Measurements from ENCODE around the gene GRID2.
"Not testable (repeated sequence)": the region's sequence is repeated elsewhere in the genome, so short reads cannot be mapped to it uniquely, and the experiment has no call there.

Gene GRID2

GRCh38 chr4:92265798-92266197 lies 38.0 kb upstream of the GRID2 start:
- H3K27ac ChIP-seq: no peak overlapping the region

GRCh38 chr4:92266521-92266920 lies 37.2 kb upstream of the GRID2 start:
- Histone ChIP-seq H3K36me3 (no peaks in the 10 kb centered on the region), H3K9me3 (ENCODE audit: severe bottlenecking) (no peaks in the 10 kb centered on the region), H3K27ac (no peak overlapping the region), H3K27me3 (ENCODE audit: insufficient read depth, low read depth, severe bottlenecking) (no peaks in the 10 kb centered on the region), H3K4me3 (ENCODE audit: low read depth, low read length) (no peak overlapping the region)
- TF ChIP-seq CTCF (IDR thresholded peaks at IDR 0.05; ENCODE audit: low read depth, low read length): no peak
- DNase-seq: no peak

More at GRCh38 chr4:92265798-92266197, 38.0 kb upstream of the GRID2 start:
- H3K4me3 ChIP-seq (ENCODE audit: low read depth, low read length): no peak overlapping the region
- DNase-seq: no peak
- H3K36me3 ChIP-seq: no peaks in the 10 kb centered on the region
- H3K9me3 ChIP-seq (ENCODE audit: severe bottlenecking): no peaks in the 10 kb centered on the region
- TF ChIP-seq CTCF (IDR thresholded peaks at IDR 0.05; ENCODE audit: low read depth, low read length): no peak
- H3K27me3 ChIP-seq (ENCODE audit: insufficient read depth, low read depth, severe bottlenecking): no peaks in the 10 kb centered on the region

- no peak for TF ChIP-seq CTCF (IDR thresholded peaks at IDR 0.05; ENCODE audit: low read depth, low read length)
These were observed 35.1 kb upstream of the GRID2 start for GRCh38 chr4:92268642-92269041.

GRCh38 chr4:92270908-92271307 lies 32.9 kb upstream of the GRID2 start:
- no peaks in the 10 kb centered on the region for H3K9me3 ChIP-seq (ENCODE audit: severe bottlenecking)
- H3K4me3 ChIP-seq (ENCODE audit: low read depth, low read length): no peak overlapping the region
- DNase-seq: no peak
- peak; percentile 59; the same call in 1 of the 2 replicates for TF ChIP-seq CTCF (IDR thresholded peaks at IDR 0.05; ENCODE audit: low read depth, low read length)
- H3K27me3 ChIP-seq (ENCODE audit: insufficient read depth, low read depth, severe bottlenecking): no peaks in the 10 kb centered on the region
- H3K36me3 ChIP-seq: no peaks in the 10 kb centered on the region
- no peak overlapping the region for H3K27ac ChIP-seq

More at GRCh38 chr4:92268642-92269041, 35.1 kb upstream of the GRID2 start:
- Histone ChIP-seq H3K4me3 (ENCODE audit: low read depth, low read length) (no peak overlapping the region), H3K27me3 (ENCODE audit: insufficient read depth, low read depth, severe bottlenecking) (no peaks in the 10 kb centered on the region), H3K9me3 (ENCODE audit: severe bottlenecking) (no peaks in the 10 kb centered on the region), H3K36me3 (no peaks in the 10 kb centered on the region), H3K27ac (no peak overlapping the region)
- DNase-seq: no peak

- H3K27me3 ChIP-seq (ENCODE audit: insufficient read depth, low read depth, severe bottlenecking); H3K9me3 ChIP-seq (ENCODE audit: severe bottlenecking); H3K36me3 ChIP-seq; H3K27ac ChIP-seq; H3K4me3 ChIP-seq (ENCODE audit: low read depth, low read length); DNase-seq: not testable (repeated sequence)
These were observed 32.2 kb upstream of the GRID2 start for GRCh38 chr4:92271551-92271950.

- not testable (repeated sequence) for H3K27ac ChIP-seq
These were observed 26.5 kb upstream of the GRID2 start for GRCh38 chr4:92277057-92277881.

GRCh38 chr4:92279296-92279695 lies 24.5 kb upstream of the GRID2 start:
- no peak for DNase-seq
- Histone ChIP-seq H3K4me3 (ENCODE audit: low read depth, low read length) (no peak overlapping the region), H3K27me3 (ENCODE audit: insufficient read depth, low read depth, severe bottlenecking) (no peaks in the 10 kb centered on the region), H3K36me3 (no peaks in the 10 kb centered on the region), H3K9me3 (ENCODE audit: severe bottlenecking) (no peaks in the 10 kb centered on the region), H3K27ac (no peak overlapping the region)
- no peak for TF ChIP-seq CTCF (IDR thresholded peaks at IDR 0.05; ENCODE audit: low read depth, low read length)

More at GRCh38 chr4:92277057-92277881, 26.5 kb upstream of the GRID2 start:
- H3K27me3 ChIP-seq (ENCODE audit: insufficient read depth, low read depth, severe bottlenecking); H3K9me3 ChIP-seq (ENCODE audit: severe bottlenecking); DNase-seq; H3K36me3 ChIP-seq; H3K4me3 ChIP-seq (ENCODE audit: low read depth, low read length): not testable (repeated sequence)

All from WERI-Rb-1 (cell line).